AG09309 (cell line): ENCODE results near the gene KRT82.

Source experiments
- DNase-seq: peaks from one replicate; pipeline ENCODE4 v3.0.0-alpha.2; 2010; ENCODE audit warnings: low read depth
- H3K4me3 ChIP-seq: 2 replicates; pipeline ENCODE4 v1.5.1; 2011; ENCODE audit warnings: mild to moderate bottlenecking, low read depth, low read length, moderate library complexity; ENCODE audit not compliant: control insufficient read depth
- CTCF ChIP-seq: IDR thresholded peaks from 2 replicates; pipeline ENCODE4 v1.5.1; 2011; ENCODE audit warnings: mild to moderate bottlenecking, low read depth, low read length, inconsistent platforms; ENCODE audit not compliant: insufficient read depth, control insufficient read depth; ENCODE audit errors: missing control alignments

KRT82 gene

GRCh38 chr12:52352951-52353350, 53.2 kb downstream of the KRT82 start:
- no peak for DNase-seq
- no peak overlapping the region for H3K4me3 ChIP-seq
- TF ChIP-seq CTCF: no peak

GRCh38 chr12:52351196-52352059, 54.7 kb downstream of the KRT82 start:
- no peak for DNase-seq
- TF ChIP-seq CTCF: no peak
- H3K4me3 ChIP-seq: no peak overlapping the region

- no peak for TF ChIP-seq CTCF
- DNase-seq: no peak
These were observed 55.3 kb downstream of the KRT82 start for GRCh38 chr12:52350786-52351185.

GRCh38 chr12:52350021-52350620, 56.0 kb downstream of the KRT82 start:
- TF ChIP-seq CTCF: no peak
- DNase-seq: no peak
- H3K4me3 ChIP-seq: no peak overlapping the region

More at GRCh38 chr12:52350786-52351185, 55.3 kb downstream of the KRT82 start:
- H3K4me3 ChIP-seq: no peak overlapping the region

GRCh38 chr12:52349196-52349595, 56.9 kb downstream of the KRT82 start:
- H3K4me3 ChIP-seq: no peak overlapping the region
- no peak for TF ChIP-seq CTCF
- no peak for DNase-seq

GRCh38 chr12:52347551-52348510, 58.3 kb downstream of the KRT82 start:
- no peak overlapping the region for H3K4me3 ChIP-seq
- TF ChIP-seq CTCF: no peak
- no peak for DNase-seq
